ENCODE data around the gene GZMM. TPM values are rescaled to one million over a fixed set of nuclear protein-coding genes. Genes with fewer than 3 reads are reported as not detected.

The GZMM gene
- 1 to 10 TPM in 4 of 6 donors, not detected in 2; 2.3 to 6.1 (median 3.8) TPM for total RNA-seq

GRCh38 chr19:543910-544608 is at the start of gene GZMM:
TSS of gene GZMM (plus strand) at chr19:544053. CDS start at chr19:544072, 19 bp downstream.
- H3K27me3 ChIP-seq, result no peaks in the 10 kb centered on the region
- ATAC-seq (ENCODE audit: low FRiP score in 2 of 2) (peak; percentile 35 to 53), DNase-seq (peak in 1 of 2 donors; percentile 86)
- peak within 1 kb of the TSS in 3 of 4 donors; percentile 12 to 28 (median 19) for H3K4me3 ChIP-seq
- no peaks in the 10 kb centered on the region for H3K9me3 ChIP-seq
- peaks cover 7 to 35% (median 28%) of the 10 kb centered on the region in 4 donors for H3K36me3 ChIP-seq
- 53 to 57% methylated on average over 20 to 31 of the region's 31 CpGs for WGBS, 2 donors
- H3K27ac ChIP-seq, result peak within 1 kb of the TSS in 2 of 4 donors; percentile 4 to 63
- TF ChIP-seq POLR2AphosphoS5 (IDR thresholded peaks at IDR 0.05), result peak in 1 of 2 donors; percentile 40
- TF ChIP-seq POLR2A (IDR thresholded peaks at IDR 0.05), result no peak
- H3K4me1 ChIP-seq, result peaks cover 4 to 7% (median 5%) of the 10 kb centered on the region in 4 donors

- peaks cover 12 to 25% (median 20%) of the 10 kb centered on the region in 4 donors for H3K4me1 ChIP-seq
- WGBS, 2 donors, result 44 to 55% methylated on average over 10 to 20 of the region's 22 CpGs
- H3K27me3 ChIP-seq, result peaks cover 5 to 30% (median 19%) of the 10 kb centered on the region in 4 donors
- DNase-seq (peak in 1 of 2 donors; percentile 84), ATAC-seq (ENCODE audit: low FRiP score in 2 of 2) (no peak)
- no peak overlapping the region for H3K4me3 ChIP-seq
- no peaks in the 10 kb centered on the region for H3K9me3 ChIP-seq
- TF ChIP-seq POLR2AphosphoS5 (IDR thresholded peaks at IDR 0.05), result no peak
- TF ChIP-seq CTCF (IDR thresholded peaks at IDR 0.05), result no peak
- no peak for TF ChIP-seq EP300 (IDR thresholded peaks at IDR 0.05)
- no peak for TF ChIP-seq POLR2A (IDR thresholded peaks at IDR 0.05)
- no peaks in the 10 kb centered on the region for H3K36me3 ChIP-seq
- H3K27ac ChIP-seq, result no peak overlapping the region
Observed at GRCh38 chr19:494171-495080, 49.4 kb upstream of the GZMM start.

- no peaks in the 10 kb centered on the region for H3K9me3 ChIP-seq
- ATAC-seq (ENCODE audit: low FRiP score in 2 of 2) (no peak), DNase-seq (peak in 1 of 2 donors; percentile 38)
- peaks cover 8 to 18% (median 15%) of the 10 kb centered on the region in 4 donors for H3K4me1 ChIP-seq
- no peak overlapping the region for H3K27ac ChIP-seq
- H3K27me3 ChIP-seq, result peaks cover 5 to 30% (median 19%) of the 10 kb centered on the region in 4 donors
- H3K36me3 ChIP-seq, result no peaks in the 10 kb centered on the region
- WGBS, 2 donors, result 49 to 50% methylated on average over 5 of the region's 10 CpGs
- TF ChIP-seq EP300 (IDR thresholded peaks at IDR 0.05) (no peak), CTCF (IDR thresholded peaks at IDR 0.05) (no peak), POLR2AphosphoS5 (IDR thresholded peaks at IDR 0.05) (no peak)
- H3K4me3 ChIP-seq, result no peak overlapping the region
Observed at GRCh38 chr19:495081-495401, 48.8 kb upstream of the GZMM start.

- Histone ChIP-seq H3K27ac (no peak overlapping the region), H3K4me1 (peaks cover 8 to 18% (median 15%) of the 10 kb centered on the region in 4 donors), H3K27me3 (peaks cover 5 to 30% (median 19%) of the 10 kb centered on the region in 4 donors), H3K4me3 (no peak overlapping the region), H3K9me3 (no peaks in the 10 kb centered on the region), H3K36me3 (no peaks in the 10 kb centered on the region)
- ATAC-seq (ENCODE audit: low FRiP score in 2 of 2) (peak; percentile 15 to 43), DNase-seq (peak in 1 of 2 donors; percentile 89)
- WGBS, 2 donors, result 23% methylated on average over 22 to 24 of the region's 32 CpGs
- TF ChIP-seq CTCF (IDR thresholded peaks at IDR 0.05) (peak; percentile 52 to 83 (median 70)), POLR2AphosphoS5 (IDR thresholded peaks at IDR 0.05) (no peak), EP300 (IDR thresholded peaks at IDR 0.05) (no peak)
Observed at GRCh38 chr19:495402-496111, 48.3 kb upstream of the GZMM start.

Data from upper lobe of left lung (tissue), 6 donors.